HL-60 (cell line): Measurements from ENCODE around the gene THUMPD3.

Experiments
- POLR2AphosphoS5 ChIP-seq: IDR thresholded peaks from 2 replicates; pipeline ENCODE4 v1.6.1; 2012; ENCODE audit warnings: low read depth
- TF ChIP-seq, protein P1 (sequence below): IDR thresholded peaks from one replicate; pipeline ENCODE4 v1.5.1; 2011; ENCODE audit warnings: low read length, control low read depth, inconsistent platforms; ENCODE audit not compliant: insufficient read depth
- TF ChIP-seq, protein P2 (sequence below): IDR thresholded peaks from 2 replicates; pipeline ENCODE4 v1.6.1; 2012; ENCODE audit warnings: low read depth; ENCODE audit not compliant: insufficient replicate concordance

DNA sequence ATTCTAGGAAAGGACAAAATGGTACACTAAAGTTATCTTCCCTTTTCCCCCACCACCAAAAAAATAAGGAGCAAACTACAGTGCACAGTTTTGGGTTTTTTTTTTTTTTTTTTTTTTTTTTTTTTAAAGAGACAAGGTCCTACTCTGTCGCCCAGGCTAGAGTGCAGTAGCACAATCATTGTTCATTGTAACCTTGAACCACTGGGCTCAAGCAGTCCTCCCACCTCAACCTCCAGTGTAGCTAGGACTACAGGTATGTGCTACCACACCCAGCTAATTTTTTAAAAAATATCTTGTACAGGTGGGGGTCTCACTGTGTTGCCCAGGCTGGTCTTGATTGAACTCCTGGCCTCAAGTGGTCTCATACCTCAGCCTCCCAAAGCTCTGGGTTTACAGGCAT is 49.4 kb downstream of the THUMPD3 start:
- TF ChIP-seq, protein P1, sequence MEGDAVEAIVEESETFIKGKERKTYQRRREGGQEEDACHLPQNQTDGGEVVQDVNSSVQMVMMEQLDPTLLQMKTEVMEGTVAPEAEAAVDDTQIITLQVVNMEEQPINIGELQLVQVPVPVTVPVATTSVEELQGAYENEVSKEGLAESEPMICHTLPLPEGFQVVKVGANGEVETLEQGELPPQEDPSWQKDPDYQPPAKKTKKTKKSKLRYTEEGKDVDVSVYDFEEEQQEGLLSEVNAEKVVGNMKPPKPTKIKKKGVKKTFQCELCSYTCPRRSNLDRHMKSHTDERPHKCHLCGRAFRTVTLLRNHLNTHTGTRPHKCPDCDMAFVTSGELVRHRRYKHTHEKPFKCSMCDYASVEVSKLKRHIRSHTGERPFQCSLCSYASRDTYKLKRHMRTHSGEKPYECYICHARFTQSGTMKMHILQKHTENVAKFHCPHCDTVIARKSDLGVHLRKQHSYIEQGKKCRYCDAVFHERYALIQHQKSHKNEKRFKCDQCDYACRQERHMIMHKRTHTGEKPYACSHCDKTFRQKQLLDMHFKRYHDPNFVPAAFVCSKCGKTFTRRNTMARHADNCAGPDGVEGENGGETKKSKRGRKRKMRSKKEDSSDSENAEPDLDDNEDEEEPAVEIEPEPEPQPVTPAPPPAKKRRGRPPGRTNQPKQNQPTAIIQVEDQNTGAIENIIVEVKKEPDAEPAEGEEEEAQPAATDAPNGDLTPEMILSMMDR, result no peak
- TF ChIP-seq POLR2AphosphoS5, result no peak
- TF ChIP-seq, protein P2, sequence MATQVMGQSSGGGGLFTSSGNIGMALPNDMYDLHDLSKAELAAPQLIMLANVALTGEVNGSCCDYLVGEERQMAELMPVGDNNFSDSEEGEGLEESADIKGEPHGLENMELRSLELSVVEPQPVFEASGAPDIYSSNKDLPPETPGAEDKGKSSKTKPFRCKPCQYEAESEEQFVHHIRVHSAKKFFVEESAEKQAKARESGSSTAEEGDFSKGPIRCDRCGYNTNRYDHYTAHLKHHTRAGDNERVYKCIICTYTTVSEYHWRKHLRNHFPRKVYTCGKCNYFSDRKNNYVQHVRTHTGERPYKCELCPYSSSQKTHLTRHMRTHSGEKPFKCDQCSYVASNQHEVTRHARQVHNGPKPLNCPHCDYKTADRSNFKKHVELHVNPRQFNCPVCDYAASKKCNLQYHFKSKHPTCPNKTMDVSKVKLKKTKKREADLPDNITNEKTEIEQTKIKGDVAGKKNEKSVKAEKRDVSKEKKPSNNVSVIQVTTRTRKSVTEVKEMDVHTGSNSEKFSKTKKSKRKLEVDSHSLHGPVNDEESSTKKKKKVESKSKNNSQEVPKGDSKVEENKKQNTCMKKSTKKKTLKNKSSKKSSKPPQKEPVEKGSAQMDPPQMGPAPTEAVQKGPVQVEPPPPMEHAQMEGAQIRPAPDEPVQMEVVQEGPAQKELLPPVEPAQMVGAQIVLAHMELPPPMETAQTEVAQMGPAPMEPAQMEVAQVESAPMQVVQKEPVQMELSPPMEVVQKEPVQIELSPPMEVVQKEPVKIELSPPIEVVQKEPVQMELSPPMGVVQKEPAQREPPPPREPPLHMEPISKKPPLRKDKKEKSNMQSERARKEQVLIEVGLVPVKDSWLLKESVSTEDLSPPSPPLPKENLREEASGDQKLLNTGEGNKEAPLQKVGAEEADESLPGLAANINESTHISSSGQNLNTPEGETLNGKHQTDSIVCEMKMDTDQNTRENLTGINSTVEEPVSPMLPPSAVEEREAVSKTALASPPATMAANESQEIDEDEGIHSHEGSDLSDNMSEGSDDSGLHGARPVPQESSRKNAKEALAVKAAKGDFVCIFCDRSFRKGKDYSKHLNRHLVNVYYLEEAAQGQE, result no peak
